IgD-negative memory B cell (primary cell): Measurements from ENCODE around the gene FOXN3. TPM values are rescaled to one million over a fixed set of nuclear protein-coding genes. Genes with fewer than 3 reads are reported as not detected.

Experiments
- H3K27ac Mint-ChIP-seq, 3 donors: one replicate each; pipeline ENCODE4 v1.8.0; 2020 to 2022; ENCODE audit warnings: mild to moderate bottlenecking in 3 of 3, mixed read lengths in 3 of 3, moderate library complexity in 1 of 3
- H3K27me3 Mint-ChIP-seq: one replicate; pipeline ENCODE4 v1.8.0; 2021; ENCODE audit warnings: mixed read lengths
- H3K36me3 Mint-ChIP-seq: one replicate; pipeline ENCODE4 v1.8.0; 2020; ENCODE audit warnings: mild to moderate bottlenecking, mixed read lengths
- H3K4me1 Mint-ChIP-seq, 3 donors: one replicate each; pipeline ENCODE4 v1.8.0; 2020 to 2022; ENCODE audit warnings: mixed read lengths in 3 of 3, mild to moderate bottlenecking in 1 of 3
- H3K4me3 Mint-ChIP-seq, 4 donors: one replicate each; pipeline ENCODE4 v1.8.0; 2020 to 2022; ENCODE audit warnings: mild to moderate bottlenecking in 4 of 4, mixed read lengths in 4 of 4, moderate library complexity in 3 of 4
- H3K9me3 Mint-ChIP-seq, 3 donors: one replicate each; pipeline ENCODE4 v1.8.0; 2020 to 2021; ENCODE audit warnings: mixed read lengths in 3 of 3, mild to moderate bottlenecking in 1 of 3
- polyA plus RNA-seq: library from polyadenylated mRNA; unstranded; fragments of 300-500 nt; fragmentation: Illumina TruSeq; gene quantifications from one replicate; pipeline ENCODE4 v1.2.3, GENCODE V29; 2021

The FOXN3 gene
- polyA plus RNA-seq, 1 donor from 2014 or later = 62.5 TPM

GRCh38 chr14:89444044-89444443 is 27.0 kb upstream of the FOXN3 start:
- H3K4me1 Mint-ChIP-seq = peaks cover 38 to 53% (median 51%) of the 10 kb centered on the region in 3 donors
- peak overlapping the region; percentile 42 to 88 (median 78) for H3K4me3 Mint-ChIP-seq
- no peaks in the 10 kb centered on the region for H3K27me3 Mint-ChIP-seq
- peak overlapping the region; percentile 52 to 90 (median 69) for H3K27ac Mint-ChIP-seq
- H3K9me3 Mint-ChIP-seq = peaks cover 0 to 1% (median 0%) of the 10 kb centered on the region in 3 donors
- H3K36me3 Mint-ChIP-seq = peaks cover 5% of the 10 kb centered on the region

DNA sequence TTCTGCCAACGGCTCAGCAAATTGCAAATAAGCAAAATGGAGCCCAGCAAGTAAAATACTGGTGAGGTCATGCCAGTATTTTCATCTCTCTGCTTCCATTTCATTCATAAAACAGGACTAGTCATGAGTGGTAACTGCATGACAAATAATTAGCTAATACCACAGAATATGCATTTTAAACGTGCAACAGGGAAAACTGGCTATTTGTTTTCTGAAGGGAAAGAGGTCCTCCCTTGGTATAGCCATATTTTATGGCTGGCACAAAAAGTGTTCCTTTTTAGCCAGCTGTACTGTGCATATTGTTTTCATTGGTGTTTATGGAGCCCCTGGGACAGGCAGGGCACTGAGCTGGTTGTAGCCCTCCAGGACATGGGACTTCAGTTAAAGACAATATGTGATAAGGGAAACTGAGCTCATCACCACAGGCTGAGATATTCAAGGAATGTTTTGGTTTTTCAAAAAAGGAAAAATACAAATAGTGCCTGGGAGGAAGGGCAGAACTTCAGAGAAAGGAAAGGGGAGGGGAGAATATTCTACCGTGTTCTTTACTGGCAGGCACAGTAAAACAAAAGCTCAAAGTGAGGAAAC is 26.1 kb upstream of the FOXN3 start:
- peaks cover 5% of the 10 kb centered on the region for H3K36me3 Mint-ChIP-seq
- peak overlapping the region in 1 of 3 donors; percentile 93 for H3K27ac Mint-ChIP-seq
- no peaks in the 10 kb centered on the region for H3K27me3 Mint-ChIP-seq
- peaks cover 0 to 1% (median 0%) of the 10 kb centered on the region in 3 donors for H3K9me3 Mint-ChIP-seq
- peak overlapping the region in 3 of 4 donors; percentile 13 to 88 (median 85) for H3K4me3 Mint-ChIP-seq
- H3K4me1 Mint-ChIP-seq = peaks cover 34 to 52% (median 47%) of the 10 kb centered on the region in 3 donors

DNA sequence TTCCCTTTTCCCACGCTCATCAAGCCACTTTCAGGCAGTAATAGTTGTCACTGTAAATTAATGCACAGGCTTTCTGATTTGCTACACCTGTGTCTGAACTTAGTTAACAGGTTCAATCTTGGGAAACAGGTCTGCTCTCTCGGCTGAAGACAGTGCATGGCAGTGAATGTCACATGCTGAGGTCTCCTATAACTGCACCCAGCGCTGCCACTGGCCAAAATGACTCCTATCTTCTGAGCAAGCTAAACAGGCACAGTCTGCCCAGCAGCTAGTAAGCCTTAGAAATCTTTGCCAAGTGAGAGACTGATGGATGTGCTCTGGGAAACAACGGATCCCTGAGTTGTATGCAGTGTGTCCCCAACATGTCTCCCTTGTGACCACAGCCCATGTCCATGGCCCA is 25.2 kb upstream of the FOXN3 start:
- Mint-ChIP-seq H3K27me3 (no peaks in the 10 kb centered on the region), H3K36me3 (peaks cover 6% of the 10 kb centered on the region), H3K4me3 (peak overlapping the region in 2 of 4 donors; percentile 47 to 80), H3K4me1 (peaks cover 27 to 44% (median 44%) of the 10 kb centered on the region in 3 donors), H3K9me3 (peaks cover 0 to 1% (median 0%) of the 10 kb centered on the region in 3 donors), H3K27ac (peak overlapping the region in 1 of 3 donors; percentile 59)

DNA sequence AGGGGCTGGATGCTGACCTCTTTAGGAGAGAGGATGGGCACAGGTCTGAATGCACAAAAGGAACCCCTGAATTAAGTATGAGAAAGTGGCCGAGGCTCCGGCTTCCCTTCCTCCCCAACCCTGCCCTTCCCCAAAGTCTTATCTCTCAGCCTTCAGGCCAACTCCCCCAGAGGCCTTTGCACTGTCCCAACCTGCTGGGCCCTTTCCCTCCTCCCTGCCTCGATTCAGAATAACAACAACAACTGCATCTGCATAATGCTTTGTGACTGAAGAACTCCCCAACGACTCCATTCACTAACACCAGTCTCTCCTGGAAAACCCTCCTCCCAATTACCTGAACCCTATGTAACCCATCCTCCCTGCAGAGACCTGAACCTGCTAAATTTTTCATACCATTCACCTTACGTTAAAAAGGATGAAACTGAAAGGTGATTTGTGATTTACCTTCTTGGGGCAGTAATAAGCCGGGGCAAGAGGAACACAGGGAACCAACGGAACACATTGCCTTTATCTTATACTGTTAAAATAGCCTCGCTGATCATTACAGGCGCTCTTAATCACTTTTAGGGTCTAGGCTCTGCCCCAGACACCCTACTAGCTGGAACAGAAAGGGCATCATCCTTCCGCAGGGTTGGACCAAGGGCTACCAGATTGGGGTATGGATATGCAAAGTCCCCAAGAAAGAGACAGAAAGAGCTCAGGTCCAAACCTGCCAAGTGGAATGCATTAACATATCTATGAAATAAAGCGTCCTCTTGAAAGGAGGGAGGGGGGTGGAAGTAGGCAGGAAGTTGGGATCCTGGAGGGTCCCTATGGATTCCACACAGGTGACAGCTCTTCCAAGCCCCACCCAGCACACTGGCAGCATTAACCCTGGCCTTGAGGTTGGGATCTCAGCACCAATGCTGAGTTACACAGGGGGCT is 24.2 kb upstream of the FOXN3 start:
- H3K4me1 Mint-ChIP-seq = peaks cover 24 to 41% (median 38%) of the 10 kb centered on the region in 3 donors
- H3K4me3 Mint-ChIP-seq = no peak overlapping the region
- H3K27me3 Mint-ChIP-seq = no peaks in the 10 kb centered on the region
- peak overlapping the region in 2 of 3 donors; percentile 9 to 94 for H3K27ac Mint-ChIP-seq
- H3K9me3 Mint-ChIP-seq = peaks cover 0 to 1% (median 0%) of the 10 kb centered on the region in 3 donors
- H3K36me3 Mint-ChIP-seq = peaks cover 7% of the 10 kb centered on the region

DNA sequence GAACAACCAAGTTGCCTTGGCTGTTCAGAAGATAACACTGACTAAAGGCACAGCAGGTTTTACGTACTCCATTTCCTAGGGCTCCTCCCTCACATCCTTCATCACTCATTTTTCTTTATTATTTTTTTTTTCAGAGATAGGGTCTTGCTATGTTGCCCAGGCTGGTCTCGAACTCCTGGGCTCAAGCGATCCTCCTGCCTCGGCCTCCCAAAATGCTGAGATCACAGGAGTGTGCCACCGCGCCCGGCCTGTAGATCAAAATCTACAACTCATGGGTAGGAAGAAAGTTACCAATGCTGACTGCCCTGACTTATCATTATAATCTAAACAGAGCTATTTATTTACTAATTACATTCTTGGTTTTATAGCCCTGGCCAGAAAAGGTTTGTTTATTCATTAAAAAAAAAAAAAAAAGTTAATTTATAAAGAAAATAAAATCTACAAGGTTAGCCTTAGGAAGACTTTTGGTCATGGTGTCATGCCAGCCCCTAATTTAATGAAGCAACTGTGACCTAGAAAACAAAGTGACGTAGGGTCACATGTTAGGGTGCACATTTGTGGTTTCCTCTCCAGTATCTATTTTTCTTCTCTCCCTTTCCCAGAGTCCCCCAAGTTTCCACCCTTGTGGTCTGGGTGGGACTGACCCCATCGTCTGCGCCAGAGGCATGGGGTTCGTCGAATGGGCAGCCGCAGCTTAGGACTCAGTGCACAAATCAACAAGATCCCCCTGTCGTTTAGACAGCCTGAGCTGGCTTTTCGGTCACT is 19.0 kb upstream of the FOXN3 start:
- Mint-ChIP-seq H3K27me3 (no peaks in the 10 kb centered on the region), H3K27ac (peak overlapping the region in 1 of 3 donors; percentile 10), H3K4me1 (peaks cover 17 to 29% (median 21%) of the 10 kb centered on the region in 3 donors), H3K4me3 (no peak overlapping the region), H3K36me3 (peaks cover 6% of the 10 kb centered on the region), H3K9me3 (no peaks in the 10 kb centered on the region)

- Mint-ChIP-seq H3K4me3 (no peak overlapping the region), H3K4me1 (peaks cover 23 to 31% (median 23%) of the 10 kb centered on the region in 3 donors), H3K9me3 (no peaks in the 10 kb centered on the region), H3K27ac (no peak overlapping the region), H3K27me3 (no peaks in the 10 kb centered on the region), H3K36me3 (peaks cover 6% of the 10 kb centered on the region)
These were observed 18.5 kb upstream of the FOXN3 start for GRCh38 chr14:89435492-89435891.

DNA sequence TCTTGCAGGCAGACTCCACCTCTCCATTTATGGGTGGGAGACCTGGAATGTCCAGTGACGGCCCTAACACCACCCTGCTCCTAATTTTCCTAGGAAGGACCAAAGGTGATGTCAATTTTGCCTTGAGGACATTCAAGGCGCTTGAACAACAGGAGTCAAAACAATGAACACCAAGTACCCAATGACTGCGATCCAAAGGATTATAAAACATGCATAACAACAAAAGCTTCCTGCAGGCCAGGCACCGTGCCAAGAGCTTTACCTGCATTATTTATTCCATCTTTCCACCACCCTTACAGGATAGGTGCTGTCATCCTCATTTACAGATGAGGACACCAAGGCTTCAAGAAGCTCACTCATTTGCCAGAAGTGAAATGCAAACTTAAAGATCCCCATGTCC is 15.2 kb upstream of the FOXN3 start:
- Mint-ChIP-seq H3K27ac (peak overlapping the region in 2 of 3 donors; percentile 2 to 80), H3K4me1 (peaks cover 36 to 39% (median 37%) of the 10 kb centered on the region in 3 donors), H3K4me3 (peak overlapping the region in 2 of 4 donors; percentile 10 to 83), H3K9me3 (no peaks in the 10 kb centered on the region), H3K36me3 (peaks cover 5% of the 10 kb centered on the region), H3K27me3 (peaks cover 4% of the 10 kb centered on the region)

DNA sequence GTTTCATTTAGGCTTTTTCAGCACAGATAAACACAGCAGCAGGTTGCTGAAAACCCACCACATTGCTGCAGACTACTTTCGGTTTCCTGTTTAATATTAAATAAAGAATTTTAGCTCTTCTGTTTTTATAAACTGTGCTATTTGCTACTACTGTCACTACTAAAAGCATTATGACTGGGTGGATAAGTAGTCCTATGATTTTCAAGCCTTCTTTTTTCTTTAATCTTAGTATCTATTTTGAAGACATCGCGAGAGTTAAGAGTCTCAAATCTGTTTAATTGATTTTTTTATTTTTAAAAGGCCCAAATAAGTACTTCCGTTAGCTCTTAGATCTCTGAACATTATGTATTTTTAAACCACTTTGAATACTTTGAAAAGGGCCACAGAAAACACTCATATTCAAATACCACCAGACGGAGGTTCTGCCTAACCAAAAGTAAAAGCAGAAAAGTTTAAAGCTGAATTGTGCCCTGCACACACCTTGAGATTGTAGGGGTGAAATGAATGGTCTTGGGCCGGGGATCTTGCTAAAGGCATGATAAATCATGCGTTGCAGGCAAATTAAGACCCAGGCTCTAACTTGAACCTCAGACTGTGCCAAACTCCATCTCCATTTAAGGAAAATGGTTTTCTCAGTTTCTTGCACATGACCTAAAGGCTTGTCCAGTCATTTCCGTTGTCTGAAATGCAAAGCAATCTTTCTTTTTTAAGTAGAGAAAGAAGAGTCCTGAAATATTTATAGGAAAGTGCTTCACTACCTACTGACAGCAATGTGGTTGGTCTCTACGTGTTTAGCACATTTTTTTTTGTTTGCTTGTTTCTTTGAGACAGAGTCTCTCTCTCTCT is 13.6 kb upstream of the FOXN3 start:
- Mint-ChIP-seq H3K4me3 (peak overlapping the region; percentile 83 to 92 (median 88)), H3K36me3 (peaks cover 2% of the 10 kb centered on the region), H3K27ac (peak overlapping the region; percentile 80 to 94 (median 91)), H3K27me3 (peaks cover 4% of the 10 kb centered on the region), H3K9me3 (no peaks in the 10 kb centered on the region), H3K4me1 (peaks cover 39 to 47% (median 43%) of the 10 kb centered on the region in 3 donors)

DNA sequence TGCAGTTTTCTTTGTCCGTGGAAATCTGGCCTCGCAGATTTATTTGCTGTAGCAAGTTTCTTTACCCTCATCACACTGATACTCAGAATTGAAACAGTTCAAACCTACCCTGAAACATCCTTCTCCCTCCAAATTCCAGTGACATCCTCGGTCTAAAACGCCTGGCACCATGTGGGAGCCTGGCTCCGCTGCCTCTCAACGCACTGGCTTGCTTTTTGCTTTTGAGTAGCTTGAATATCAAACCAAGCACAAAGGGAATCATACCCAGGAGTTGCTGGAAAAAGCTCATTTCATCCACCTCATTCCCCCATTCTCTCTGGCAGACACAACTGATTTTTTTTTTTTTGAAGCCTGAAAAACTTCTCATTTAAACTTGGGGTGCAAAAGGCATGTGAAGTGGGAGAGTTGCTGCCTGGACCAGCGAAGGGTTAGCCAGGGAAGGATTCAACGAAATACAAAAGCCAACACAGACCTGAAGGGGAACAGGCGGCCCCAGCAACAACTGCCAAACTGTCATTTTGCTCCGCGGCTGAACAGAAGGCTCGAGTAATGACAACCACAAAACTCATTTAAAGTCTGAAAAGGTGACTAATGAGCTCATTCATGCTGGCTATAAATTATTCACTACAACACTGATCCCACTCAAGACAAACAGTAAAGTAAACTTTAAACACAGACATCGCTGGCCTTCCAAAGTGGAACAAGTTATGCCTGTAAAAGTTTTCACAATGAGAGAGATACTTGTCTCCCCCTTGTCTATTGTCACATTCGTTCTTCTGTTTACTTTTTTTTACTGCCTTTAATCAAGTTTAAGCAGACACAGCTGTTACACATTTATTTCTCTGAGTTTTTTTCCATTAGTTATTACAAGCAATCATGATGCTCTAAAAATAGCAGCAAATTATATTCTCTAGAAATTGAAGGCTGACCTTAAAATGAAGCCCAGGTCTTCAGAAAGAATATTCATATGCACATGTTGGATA is 12.5 kb upstream of the FOXN3 start:
- H3K27ac Mint-ChIP-seq = peak overlapping the region; percentile 80 to 95 (median 88)
- peak overlapping the region; percentile 83 to 92 (median 88) for H3K4me3 Mint-ChIP-seq
- H3K27me3 Mint-ChIP-seq = peaks cover 4% of the 10 kb centered on the region
- H3K4me1 Mint-ChIP-seq = peaks cover 34 to 44% (median 38%) of the 10 kb centered on the region in 3 donors
- H3K36me3 Mint-ChIP-seq = peaks cover 3% of the 10 kb centered on the region
- no peaks in the 10 kb centered on the region for H3K9me3 Mint-ChIP-seq

DNA sequence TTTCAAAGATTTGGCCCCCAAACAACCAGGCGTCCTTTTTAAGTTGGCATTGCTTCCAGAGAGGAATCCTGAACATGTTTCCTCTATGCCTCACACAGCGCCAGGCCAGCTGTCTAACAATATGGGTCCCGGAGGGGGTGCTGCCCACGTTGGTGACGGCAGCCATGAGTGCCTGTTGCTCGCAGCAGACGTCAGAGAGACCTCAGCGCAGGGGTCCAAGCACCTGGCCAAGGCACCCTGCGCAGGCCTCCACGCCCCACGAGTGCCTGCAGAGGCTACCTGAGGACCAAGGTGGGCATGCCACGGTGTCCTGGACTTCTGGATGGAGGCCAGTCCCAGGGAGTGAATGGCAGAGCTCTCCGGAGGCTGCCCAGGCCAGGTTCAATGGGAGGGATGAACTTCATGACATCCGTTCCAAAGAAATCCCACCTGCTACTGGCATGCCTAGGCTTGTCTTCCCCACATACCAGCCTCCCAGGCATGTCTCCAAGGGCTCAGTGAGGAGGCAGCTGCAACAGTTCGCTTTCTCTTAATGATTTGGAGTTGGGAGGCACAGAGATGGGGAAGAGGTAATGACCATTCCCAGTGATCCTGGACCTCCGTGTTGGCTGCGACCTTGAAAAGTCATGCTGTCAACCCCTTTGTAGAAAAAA is 11.6 kb upstream of the FOXN3 start:
- Mint-ChIP-seq H3K27me3 (peaks cover 4% of the 10 kb centered on the region), H3K36me3 (peaks cover 3% of the 10 kb centered on the region), H3K4me1 (peaks cover 33 to 46% (median 37%) of the 10 kb centered on the region in 3 donors), H3K4me3 (peak overlapping the region in 3 of 4 donors; percentile 39 to 83 (median 59)), H3K27ac (peak overlapping the region in 1 of 3 donors; percentile 80), H3K9me3 (no peaks in the 10 kb centered on the region)

DNA sequence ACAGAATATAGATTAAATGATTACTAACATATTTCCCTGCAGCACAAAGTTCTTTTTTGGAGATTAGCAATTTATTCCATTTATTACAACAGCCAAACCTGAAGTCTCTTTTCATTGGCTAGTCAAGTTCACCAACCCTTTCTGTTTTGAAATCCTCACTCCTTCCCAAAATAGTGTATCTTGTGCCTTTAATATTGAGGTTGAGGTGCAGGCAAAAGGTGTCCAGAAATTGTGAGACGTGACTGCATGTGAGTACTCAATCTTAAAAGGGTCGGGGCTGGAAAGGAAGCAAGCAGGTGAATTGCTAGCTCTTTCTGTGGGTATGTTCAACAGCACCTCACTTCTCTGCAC is 11.1 kb upstream of the FOXN3 start:
- Mint-ChIP-seq H3K4me1 (peaks cover 32 to 46% (median 39%) of the 10 kb centered on the region in 3 donors), H3K4me3 (peak overlapping the region in 2 of 4 donors; percentile 17 to 34), H3K36me3 (peaks cover 3% of the 10 kb centered on the region), H3K9me3 (no peaks in the 10 kb centered on the region), H3K27ac (no peak overlapping the region), H3K27me3 (peaks cover 4% of the 10 kb centered on the region)

GRCh38 chr14:89427426-89428172 is 10.6 kb upstream of the FOXN3 start:
- Mint-ChIP-seq H3K27ac (no peak overlapping the region), H3K4me3 (peak overlapping the region in 1 of 4 donors; percentile 55), H3K9me3 (no peaks in the 10 kb centered on the region), H3K36me3 (peaks cover 3% of the 10 kb centered on the region), H3K27me3 (peaks cover 4% of the 10 kb centered on the region), H3K4me1 (peaks cover 31 to 43% (median 35%) of the 10 kb centered on the region in 3 donors)
